CD4-positive, alpha-beta T cell (primary cell): Measurements from ENCODE around the gene CCNI2. TPM values are rescaled to one million over a fixed set of nuclear protein-coding genes. Genes with fewer than 3 reads are reported as not detected.

Source experiments
- ATAC-seq: fragments of 200-7000 bp; cut with Tn5 transposase; one replicate; pipeline ENCODE4 v1.10.0; 2022; ENCODE audit warnings: mild to moderate bottlenecking; ENCODE audit not compliant: poor library complexity
- CTCF ChIA-PET: fragments of 350-600 bp; sonication (Branson Sonifier 250); formaldehyde crosslinking; loops from one replicate; lab custom pipeline; 2021; ENCODE audit warnings: antibody characterized with exemption, inconsistent platforms; lab: Charles Lee
- POLR2A ChIA-PET: fragments of 350-600 bp; sonication (Branson Sonifier 250); formaldehyde crosslinking; loops from one replicate; lab custom pipeline; 2021; ENCODE audit warnings: antibody characterized with exemption, inconsistent platforms; lab: Charles Lee
- DNase-seq, 14 experiments: peaks; one replicate each; pipeline ENCODE4 v3.0.0-alpha.2; 2013 to 2020; ENCODE audit warnings: mixed read lengths in 2 of 14
- H3K27ac ChIP-seq, 2 donors: one replicate each; pipeline versions ENCODE4 v1.5.1 to v1.7.0; 2013; ENCODE audit warnings: low read length in 2 of 2, low read depth in 1 of 2, mild to moderate bottlenecking in 1 of 2
- H3K27me3 ChIP-seq, 2 experiments: 1 replicate in 1 of 2; 2 replicates in 1 of 2; pipeline versions ENCODE4 v1.6.1 to v1.7.0; 2013; ENCODE audit warnings: low read length in 2 of 2, control low read depth in 1 of 2, mild to moderate bottlenecking in 1 of 2, moderate library complexity in 1 of 2; ENCODE audit not compliant: insufficient read depth in 2 of 2, control insufficient read depth in 1 of 2
- H3K36me3 ChIP-seq: one replicate; pipeline ENCODE4 v1.6.1; 2013; ENCODE audit warnings: low read length, control low read depth; ENCODE audit not compliant: insufficient read depth
- H3K4me1 ChIP-seq: one replicate; pipeline ENCODE4 v1.6.1; 2013; ENCODE audit warnings: low read length, control low read depth; ENCODE audit not compliant: insufficient read depth
- H3K4me3 ChIP-seq: one replicate; pipeline ENCODE4 v1.5.1; 2013; ENCODE audit warnings: mild to moderate bottlenecking, low read length, moderate library complexity
- H3K9me3 ChIP-seq, 2 experiments: 1 replicate in 1 of 2; 2 replicates in 1 of 2; pipeline versions ENCODE4 v1.6.1 to v1.7.0; 2013; ENCODE audit warnings: low read length in 2 of 2, mild to moderate bottlenecking in 2 of 2, control low read depth in 1 of 2, moderate library complexity in 1 of 2; ENCODE audit not compliant: control insufficient read depth in 1 of 2, insufficient read depth in 1 of 2
- H3K27ac Mint-ChIP-seq: one replicate; pipeline ENCODE4 v1.8.0; 2020; ENCODE audit warnings: mixed read lengths
- H3K27me3 Mint-ChIP-seq: one replicate; pipeline ENCODE4 v1.8.0; 2021; ENCODE audit warnings: mixed read lengths
- H3K36me3 Mint-ChIP-seq: one replicate; pipeline ENCODE4 v1.8.0; 2021; ENCODE audit warnings: low read depth, mixed read lengths
- H3K4me1 Mint-ChIP-seq: one replicate; pipeline ENCODE4 v1.8.0; 2021; ENCODE audit warnings: low read depth, mixed read lengths
- H3K4me3 Mint-ChIP-seq: one replicate; pipeline ENCODE4 v1.8.0; 2020; ENCODE audit warnings: mild to moderate bottlenecking, mixed read lengths
- H3K9me3 Mint-ChIP-seq: one replicate; pipeline ENCODE4 v1.8.0; 2020; ENCODE audit warnings: mixed read lengths
- CTCF ChIP-seq: fragments of 200-600 bp; IDR thresholded peaks from one replicate; pipeline ENCODE4 v1.8.0; 2022; ENCODE audit warnings: antibody characterized with exemption, mild to moderate bottlenecking
- intact Hi-C, 2 experiments: fragments of 100-400 bp; cut with DNase I in 1 of 2; cut with micrococcal nuclease in 1 of 2; formaldehyde crosslinking; loops; one replicate each; pipeline versions ENCODE4 v1.15.1 to v1.9.0; 2023 to 2025; cut with DNase I, micrococcal nuclease
- total RNA-seq, 174 experiments: library from RNA in 2 of 174; stranded (reverse) in 2 of 174; gene quantifications; one replicate each; pipeline ENCODE4 v1.2.3 and lab custom pipeline; 2021 to 2026

The CCNI2 gene
- total RNA-seq, 2 experiments from 2014 or later: 7.2 to 8.8 TPM

DNA sequence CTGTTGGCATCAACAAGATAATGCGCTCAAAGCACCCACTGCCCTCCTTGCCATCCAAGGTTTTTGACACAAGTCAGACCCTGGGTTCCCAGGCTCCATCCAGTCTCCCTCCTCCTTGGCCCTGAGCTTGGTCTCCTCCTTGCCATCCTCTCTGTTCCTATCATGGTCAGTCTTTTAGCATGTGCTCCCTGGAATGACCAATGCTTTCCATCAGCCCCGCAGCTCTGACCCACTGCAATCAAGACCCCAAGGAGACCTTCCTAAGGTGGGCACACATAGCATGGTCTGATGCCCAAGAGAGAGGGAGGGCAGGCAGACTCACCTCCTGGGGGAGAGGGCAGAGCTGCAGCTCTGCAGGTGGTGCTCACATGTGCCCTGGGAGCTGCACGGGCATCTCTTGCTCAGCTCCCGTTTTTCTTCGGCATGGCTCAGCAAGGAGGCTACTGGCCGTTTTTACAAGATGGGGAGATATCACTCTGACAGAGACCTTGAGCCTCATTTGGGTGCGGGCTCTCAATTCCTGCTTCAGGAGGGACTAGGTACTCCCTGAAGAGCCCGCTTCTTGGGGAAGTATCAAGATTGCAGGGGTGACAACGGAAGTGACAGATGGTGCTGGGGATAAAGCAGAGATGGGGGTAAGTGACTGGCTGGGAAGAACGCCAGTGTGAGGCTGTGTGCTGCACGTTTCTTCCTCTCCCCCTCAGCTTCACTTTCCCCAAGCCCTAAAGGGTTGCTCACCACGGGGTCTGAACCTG is 26.6 kb downstream of the CCNI2 start:
- ChIA-PET CTCF (no interaction called here), POLR2A (no interaction called here)
- H3K36me3 Mint-ChIP-seq: no peaks in the 10 kb centered on the region
- no peaks in the 10 kb centered on the region for H3K9me3 Mint-ChIP-seq
- peaks cover 23% of the 10 kb centered on the region for H3K4me1 ChIP-seq
- no peak overlapping the region for H3K4me3 ChIP-seq
- peaks cover 17% of the 10 kb centered on the region for H3K27me3 Mint-ChIP-seq
- H3K27ac ChIP-seq: no peak overlapping the region
- H3K9me3 ChIP-seq: no peaks in the 10 kb centered on the region
- H3K4me3 Mint-ChIP-seq: no peak overlapping the region
- no peak for DNase-seq
- peaks cover 7% of the 10 kb centered on the region in 2 experiments for H3K27me3 ChIP-seq
- no peak overlapping the region for H3K27ac Mint-ChIP-seq
- H3K4me1 Mint-ChIP-seq: peaks cover 14% of the 10 kb centered on the region
- no peak for ATAC-seq
- intact Hi-C loops: no loop called here
- no peak for TF ChIP-seq CTCF
- no peaks in the 10 kb centered on the region for H3K36me3 ChIP-seq

- H3K4me1 Mint-ChIP-seq: peaks cover 14% of the 10 kb centered on the region
- POLR2A ChIA-PET: no interaction called here
- no peaks in the 10 kb centered on the region for H3K9me3 Mint-ChIP-seq
- no peaks in the 10 kb centered on the region for H3K36me3 Mint-ChIP-seq
- no peak for ATAC-seq
- no peak overlapping the region for H3K4me3 ChIP-seq
- intact Hi-C loops: no loop called here
- CTCF ChIA-PET: no interaction called here
- H3K27ac ChIP-seq: no peak overlapping the region
- no peak for DNase-seq
- peaks cover 24% of the 10 kb centered on the region for H3K27me3 Mint-ChIP-seq
- no peaks in the 10 kb centered on the region for H3K36me3 ChIP-seq
- no peak for TF ChIP-seq CTCF
- H3K27me3 ChIP-seq: peaks cover 7 to 13% of the 10 kb centered on the region in 2 experiments
- H3K9me3 ChIP-seq: no peaks in the 10 kb centered on the region
- no peak overlapping the region for H3K4me3 Mint-ChIP-seq
- H3K4me1 ChIP-seq: peaks cover 23% of the 10 kb centered on the region
- no peak overlapping the region for H3K27ac Mint-ChIP-seq
Observed at GRCh38 chr5:132774406-132774805, 27.2 kb downstream of the CCNI2 start.

DNA sequence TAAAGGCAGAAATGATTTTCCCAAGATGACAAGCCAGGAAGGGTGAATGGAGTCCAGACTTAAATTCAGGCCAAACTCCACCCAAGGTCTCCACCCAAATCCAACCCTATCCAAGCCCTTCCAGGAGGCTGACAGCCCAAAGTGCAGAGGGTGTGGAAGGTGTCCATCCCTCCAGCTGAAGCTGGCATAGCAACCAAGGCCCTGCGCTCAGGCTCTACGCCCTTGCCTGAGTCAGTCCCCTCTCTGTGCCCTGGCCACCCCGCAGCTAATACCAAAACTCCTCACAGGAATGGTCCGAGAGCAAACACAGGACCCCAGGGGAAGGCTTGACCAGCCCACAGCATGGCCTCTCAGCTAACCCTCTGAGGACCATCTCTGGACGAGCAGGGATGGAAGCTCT is 27.7 kb downstream of the CCNI2 start:
- Mint-ChIP-seq H3K4me3 (peak overlapping the region; percentile 26), H3K36me3 (no peaks in the 10 kb centered on the region), H3K27ac (no peak overlapping the region)

More for the DNA sequence above, 27.7 kb downstream of the CCNI2 start:
- intact Hi-C loops: no loop called here
- no peak for DNase-seq
- Histone ChIP-seq H3K9me3 (no peaks in the 10 kb centered on the region), H3K27ac (no peak overlapping the region), H3K27me3 (peaks cover 9 to 14% of the 10 kb centered on the region in 2 experiments), H3K4me1 (peaks cover 23% of the 10 kb centered on the region), H3K4me3 (no peak overlapping the region), H3K36me3 (no peaks in the 10 kb centered on the region)
- no peak for ATAC-seq
- no peaks in the 10 kb centered on the region for H3K9me3 Mint-ChIP-seq
- ChIA-PET CTCF (no interaction called here), POLR2A (no interaction called here)
- peaks cover 17% of the 10 kb centered on the region for H3K4me1 Mint-ChIP-seq
- TF ChIP-seq CTCF: no peak
- peaks cover 27% of the 10 kb centered on the region for H3K27me3 Mint-ChIP-seq
